ENCODE results near the gene DAP.

- no peak for TF ChIP-seq CTCF (IDR thresholded peaks at IDR 0.05; ENCODE audit: insufficient read depth, low read length, poor library complexity, severe bottlenecking)
- no peak for TF ChIP-seq EZH2phosphoT487 (conservative IDR thresholded peaks at IDR 0.05; ENCODE audit: low read length)
Measured at GRCh38 chr5:10691826-10692785, 68.9 kb downstream of the DAP start.

Measured in SU-DHL-6 (cell line).